ENCODE data around the gene SLC17A7. TPM values are rescaled to one million over a fixed set of nuclear protein-coding genes. Genes with fewer than 3 reads are reported as not detected.
A peak's percentile ranks its signal among the peaks of the same experiment; 100 is the strongest.

SLC17A7 gene
- total and polyA plus RNA-seq, 9 of the 15 experiments (the other 6 are each of a cell fraction or from before 2014, with no cell fraction given) = 1.1 to 15.7 (median 2.4) TPM

DNA sequence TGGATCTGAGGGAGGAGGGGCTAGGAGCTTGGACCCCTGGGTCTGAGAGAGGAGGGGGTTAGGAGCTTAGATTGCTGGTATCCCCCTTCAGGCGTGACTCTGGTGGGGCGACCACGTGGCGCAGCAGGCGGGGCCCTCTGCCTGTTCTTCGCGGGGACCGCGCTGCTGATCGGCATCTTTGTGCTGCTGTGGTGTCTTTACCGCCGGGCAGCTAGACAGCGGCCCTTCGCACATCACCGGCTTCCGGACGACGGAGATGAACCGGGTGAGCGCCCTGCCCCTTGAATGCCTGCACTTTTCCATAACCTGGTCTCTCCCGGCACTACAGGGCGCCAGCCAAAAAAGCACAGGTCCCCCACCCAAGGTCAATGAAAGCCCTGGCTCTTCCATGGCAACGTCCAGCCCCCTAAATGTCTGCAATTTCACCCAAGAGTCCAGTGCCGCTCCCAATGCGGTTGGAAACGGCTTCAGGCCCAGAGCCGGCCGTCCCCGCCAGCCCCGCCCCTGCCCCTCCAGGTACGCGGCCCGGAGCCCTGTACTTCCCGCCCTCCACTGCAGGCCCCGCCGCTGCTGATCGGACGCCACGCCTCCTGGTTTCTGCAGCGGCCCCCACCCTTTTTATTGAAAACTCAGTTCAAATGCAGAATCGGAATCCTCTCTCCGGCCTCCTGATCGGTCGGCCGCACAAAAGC is 13.3 kb downstream of the SLC17A7 start (continued):
- TF ChIP-seq HCFC1 (IDR thresholded peaks at IDR 0.05; ENCODE audit: low read depth, low read length) (no peak), RAD51 (IDR thresholded peaks at IDR 0.05; ENCODE audit: borderline replicate concordance, low read depth) (peak; percentile 50; the same call in 1 of the 2 replicates), NR2C2 (CRISPR knock-in tag; IDR thresholded peaks at IDR 0.05) (0 out of 2 replicates have a peak, but pooled peaks have one; percentile 24), NR2C2 (tag; IDR thresholded peaks at IDR 0.05) (no peak), ZFP1 (CRISPR knock-in tag; IDR thresholded peaks at IDR 0.05) (no peak), ZNF324 (CRISPR knock-in tag; IDR thresholded peaks at IDR 0.05) (no peak), FOXM1 (IDR thresholded peaks at IDR 0.05; ENCODE audit: low read depth) (no peak), FOXM1 (CRISPR knock-in tag; IDR thresholded peaks at IDR 0.05; ENCODE audit: low read depth) (no peak), ZBTB1 (CRISPR knock-in tag; IDR thresholded peaks at IDR 0.05; ENCODE audit: borderline replicate concordance, low read depth) (no peak), JUNB (CRISPR knock-in tag; conservative IDR thresholded peaks at IDR 0.05) (no peak), U2AF2 (optimal IDR thresholded peaks at IDR 0.05; ENCODE audit: low read depth, low read length) (no peak), MAFG (tag; conservative IDR thresholded peaks at IDR 0.05) (no peak), KDM2B (CRISPR knock-in tag; IDR thresholded peaks at IDR 0.05) (no peak), MYC (IDR thresholded peaks at IDR 0.05; ENCODE audit: low read depth, low read length) (peak; percentile 82), MYC (CRISPR knock-in tag; IDR thresholded peaks at IDR 0.05; ENCODE audit: borderline replicate concordance, low read depth) (no peak)
- TF ChIP-seq, protein P1, sequence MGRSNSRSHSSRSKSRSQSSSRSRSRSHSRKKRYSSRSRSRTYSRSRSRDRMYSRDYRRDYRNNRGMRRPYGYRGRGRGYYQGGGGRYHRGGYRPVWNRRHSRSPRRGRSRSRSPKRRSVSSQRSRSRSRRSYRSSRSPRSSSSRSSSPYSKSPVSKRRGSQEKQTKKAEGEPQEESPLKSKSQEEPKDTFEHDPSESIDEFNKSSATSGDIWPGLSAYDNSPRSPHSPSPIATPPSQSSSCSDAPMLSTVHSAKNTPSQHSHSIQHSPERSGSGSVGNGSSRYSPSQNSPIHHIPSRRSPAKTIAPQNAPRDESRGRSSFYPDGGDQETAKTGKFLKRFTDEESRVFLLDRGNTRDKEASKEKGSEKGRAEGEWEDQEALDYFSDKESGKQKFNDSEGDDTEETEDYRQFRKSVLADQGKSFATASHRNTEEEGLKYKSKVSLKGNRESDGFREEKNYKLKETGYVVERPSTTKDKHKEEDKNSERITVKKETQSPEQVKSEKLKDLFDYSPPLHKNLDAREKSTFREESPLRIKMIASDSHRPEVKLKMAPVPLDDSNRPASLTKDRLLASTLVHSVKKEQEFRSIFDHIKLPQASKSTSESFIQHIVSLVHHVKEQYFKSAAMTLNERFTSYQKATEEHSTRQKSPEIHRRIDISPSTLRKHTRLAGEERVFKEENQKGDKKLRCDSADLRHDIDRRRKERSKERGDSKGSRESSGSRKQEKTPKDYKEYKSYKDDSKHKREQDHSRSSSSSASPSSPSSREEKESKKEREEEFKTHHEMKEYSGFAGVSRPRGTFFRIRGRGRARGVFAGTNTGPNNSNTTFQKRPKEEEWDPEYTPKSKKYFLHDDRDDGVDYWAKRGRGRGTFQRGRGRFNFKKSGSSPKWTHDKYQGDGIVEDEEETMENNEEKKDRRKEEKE (IDR thresholded peaks at IDR 0.05; ENCODE audit: borderline replicate concordance in 1 of 2, control insufficient read depth in 1 of 2, low read depth in 2 of 2, low read length in 1 of 2) = no peak
- TF ChIP-seq, protein P2, sequence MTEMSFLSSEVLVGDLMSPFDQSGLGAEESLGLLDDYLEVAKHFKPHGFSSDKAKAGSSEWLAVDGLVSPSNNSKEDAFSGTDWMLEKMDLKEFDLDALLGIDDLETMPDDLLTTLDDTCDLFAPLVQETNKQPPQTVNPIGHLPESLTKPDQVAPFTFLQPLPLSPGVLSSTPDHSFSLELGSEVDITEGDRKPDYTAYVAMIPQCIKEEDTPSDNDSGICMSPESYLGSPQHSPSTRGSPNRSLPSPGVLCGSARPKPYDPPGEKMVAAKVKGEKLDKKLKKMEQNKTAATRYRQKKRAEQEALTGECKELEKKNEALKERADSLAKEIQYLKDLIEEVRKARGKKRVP (CRISPR knock-in tag; IDR thresholded peaks at IDR 0.05) = no peak
- TF ChIP-seq, protein P3, sequence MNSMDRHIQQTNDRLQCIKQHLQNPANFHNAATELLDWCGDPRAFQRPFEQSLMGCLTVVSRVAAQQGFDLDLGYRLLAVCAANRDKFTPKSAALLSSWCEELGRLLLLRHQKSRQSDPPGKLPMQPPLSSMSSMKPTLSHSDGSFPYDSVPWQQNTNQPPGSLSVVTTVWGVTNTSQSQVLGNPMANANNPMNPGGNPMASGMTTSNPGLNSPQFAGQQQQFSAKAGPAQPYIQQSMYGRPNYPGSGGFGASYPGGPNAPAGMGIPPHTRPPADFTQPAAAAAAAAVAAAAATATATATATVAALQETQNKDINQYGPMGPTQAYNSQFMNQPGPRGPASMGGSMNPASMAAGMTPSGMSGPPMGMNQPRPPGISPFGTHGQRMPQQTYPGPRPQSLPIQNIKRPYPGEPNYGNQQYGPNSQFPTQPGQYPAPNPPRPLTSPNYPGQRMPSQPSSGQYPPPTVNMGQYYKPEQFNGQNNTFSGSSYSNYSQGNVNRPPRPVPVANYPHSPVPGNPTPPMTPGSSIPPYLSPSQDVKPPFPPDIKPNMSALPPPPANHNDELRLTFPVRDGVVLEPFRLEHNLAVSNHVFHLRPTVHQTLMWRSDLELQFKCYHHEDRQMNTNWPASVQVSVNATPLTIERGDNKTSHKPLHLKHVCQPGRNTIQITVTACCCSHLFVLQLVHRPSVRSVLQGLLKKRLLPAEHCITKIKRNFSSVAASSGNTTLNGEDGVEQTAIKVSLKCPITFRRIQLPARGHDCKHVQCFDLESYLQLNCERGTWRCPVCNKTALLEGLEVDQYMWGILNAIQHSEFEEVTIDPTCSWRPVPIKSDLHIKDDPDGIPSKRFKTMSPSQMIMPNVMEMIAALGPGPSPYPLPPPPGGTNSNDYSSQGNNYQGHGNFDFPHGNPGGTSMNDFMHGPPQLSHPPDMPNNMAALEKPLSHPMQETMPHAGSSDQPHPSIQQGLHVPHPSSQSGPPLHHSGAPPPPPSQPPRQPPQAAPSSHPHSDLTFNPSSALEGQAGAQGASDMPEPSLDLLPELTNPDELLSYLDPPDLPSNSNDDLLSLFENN (IDR thresholded peaks at IDR 0.05; ENCODE audit: low read depth in 2 of 2, low read length in 2 of 2) = no peak
- TF ChIP-seq, protein P4, sequence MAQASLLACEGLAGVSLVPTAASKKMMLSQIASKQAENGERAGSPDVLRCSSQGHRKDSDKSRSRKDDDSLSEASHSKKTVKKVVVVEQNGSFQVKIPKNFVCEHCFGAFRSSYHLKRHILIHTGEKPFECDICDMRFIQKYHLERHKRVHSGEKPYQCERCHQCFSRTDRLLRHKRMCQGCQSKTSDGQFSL (CRISPR knock-in tag; IDR thresholded peaks at IDR 0.05) = 0 out of 2 replicates have a peak, but pooled peaks have one; percentile 18
- TF ChIP-seq, protein P4 (tag; IDR thresholded peaks at IDR 0.05) = no peak
